Stimulated activated naive CD8-positive, alpha-beta T cell treated with anti-CD3 and anti-CD28 coated beads, Interleukin-15, amount 100 ng/mL, for 72 hours (primary cell): ENCODE data around the gene KIAA0232.
"Not testable (repeated sequence)": the region's sequence is repeated elsewhere in the genome, so short reads cannot be mapped to it uniquely, and the experiment has no call there.

ENCODE experiments used
- ATAC-seq: fragments of 150-1000 bp; cut with Tn5 transposase; 2 replicates; pipeline ENCODE4 v1.10.0; 2021; ENCODE audit warnings: mild to moderate bottlenecking, moderate library complexity
- DNase-seq, 2 donors: peaks; one replicate each; pipeline ENCODE4 v3.0.0; 2021 to 2022
- H3K27ac Mint-ChIP-seq, 2 donors: one replicate each; pipeline ENCODE4 v1.8.0; 2022; ENCODE audit warnings: mild to moderate bottlenecking in 2 of 2, mixed read lengths in 2 of 2, moderate library complexity in 2 of 2
- H3K27me3 Mint-ChIP-seq: one replicate; pipeline ENCODE4 v1.8.0; 2022; ENCODE audit warnings: mixed read lengths
- H3K4me1 Mint-ChIP-seq: one replicate; pipeline ENCODE4 v1.8.0; 2022; ENCODE audit warnings: mild to moderate bottlenecking, mixed read lengths
- H3K4me3 Mint-ChIP-seq, 2 donors: one replicate each; pipeline ENCODE4 v1.8.0; 2022; ENCODE audit warnings: mild to moderate bottlenecking in 2 of 2, mixed read lengths in 2 of 2, moderate library complexity in 1 of 2
- H3K9me3 Mint-ChIP-seq, 2 donors: one replicate each; pipeline ENCODE4 v1.8.0; 2022; ENCODE audit warnings: mixed read lengths in 2 of 2

The KIAA0232 gene

GRCh38 chr4:6779667-6780565, 2.6 kb upstream of the KIAA0232 start:
- DNase-seq (no peak), ATAC-seq (no peak)
- Mint-ChIP-seq H3K27me3 (no peaks in the 10 kb centered on the region), H3K4me1 (peaks cover 81% of the 10 kb centered on the region), H3K27ac (peak overlapping the region in 1 of 2 donors; percentile 8), H3K4me3 (peak overlapping the region in 1 of 2 donors; percentile 3), H3K9me3 (no peaks in the 10 kb centered on the region)

- Mint-ChIP-seq H3K9me3 (no peaks in the 10 kb centered on the region), H3K4me3 (peak overlapping the region; percentile 5 to 73), H3K27me3 (no peaks in the 10 kb centered on the region), H3K4me1 (peaks cover 83% of the 10 kb centered on the region), H3K27ac (peak overlapping the region in 1 of 2 donors; percentile 86)
- no peak for ATAC-seq
- DNase-seq: no peak
Observed at GRCh38 chr4:6781113-6781512, 1.4 kb upstream of the KIAA0232 start.

GRCh38 chr4:6781561-6781960, 966 bp upstream of the KIAA0232 start:
- ATAC-seq (no peak), DNase-seq (no peak)
- H3K4me1 Mint-ChIP-seq: peaks cover 80% of the 10 kb centered on the region
- H3K27me3 Mint-ChIP-seq: no peaks in the 10 kb centered on the region
- no peaks in the 10 kb centered on the region for H3K9me3 Mint-ChIP-seq
- H3K4me3 Mint-ChIP-seq: peak overlapping the region; percentile 63 to 73
- peak overlapping the region; percentile 50 to 86 for H3K27ac Mint-ChIP-seq

- H3K9me3 Mint-ChIP-seq: no peaks in the 10 kb centered on the region
- no peak for ATAC-seq
- DNase-seq: no peak
- H3K27ac Mint-ChIP-seq: no peak overlapping the region
- no peaks in the 10 kb centered on the region for H3K27me3 Mint-ChIP-seq
- peaks cover 74% of the 10 kb centered on the region for H3K4me1 Mint-ChIP-seq
- H3K4me3 Mint-ChIP-seq: peak overlapping the region in 1 of 2 donors; percentile 90
Observed at GRCh38 chr4:6782846-6783110, 251 bp downstream of the KIAA0232 start.

- ATAC-seq (peak; percentile 83), DNase-seq (peak; percentile 89 to 90)
- peak overlapping the region; percentile 90 to 92 for H3K4me3 Mint-ChIP-seq
- H3K27me3 Mint-ChIP-seq: no peaks in the 10 kb centered on the region
- no peaks in the 10 kb centered on the region for H3K9me3 Mint-ChIP-seq
- peak overlapping the region; percentile 87 to 96 for H3K27ac Mint-ChIP-seq
- peaks cover 74% of the 10 kb centered on the region for H3K4me1 Mint-ChIP-seq
Observed at GRCh38 chr4:6783111-6783981, 819 bp downstream of the KIAA0232 start.

GRCh38 chr4:6785572-6785925, 3.0 kb downstream of the KIAA0232 start:
- Mint-ChIP-seq H3K9me3 (no peaks in the 10 kb centered on the region), H3K4me3 (peak overlapping the region; percentile 48 to 50), H3K4me1 (peaks cover 60% of the 10 kb centered on the region), H3K27ac (peak overlapping the region in 1 of 2 donors; percentile 20), H3K27me3 (no peaks in the 10 kb centered on the region)
- ATAC-seq (no peak), DNase-seq (no peak)

- peak overlapping the region; percentile 72 to 88 for H3K27ac Mint-ChIP-seq
- no peak for DNase-seq
- H3K9me3 Mint-ChIP-seq: peaks cover 0 to 8% of the 10 kb centered on the region in 2 donors
- H3K27me3 Mint-ChIP-seq: no peaks in the 10 kb centered on the region
- ATAC-seq: no peak
- H3K4me3 Mint-ChIP-seq: peak overlapping the region in 1 of 2 donors; percentile 9
- peaks cover 61% of the 10 kb centered on the region for H3K4me1 Mint-ChIP-seq
Observed at GRCh38 chr4:6788123-6788522, 5.6 kb downstream of the KIAA0232 start.

- H3K4me1 Mint-ChIP-seq: peaks cover 61% of the 10 kb centered on the region
- not testable (repeated sequence) for H3K9me3 Mint-ChIP-seq, H3K27me3 Mint-ChIP-seq, DNase-seq, H3K27ac Mint-ChIP-seq, H3K4me3 Mint-ChIP-seq, ATAC-seq
Observed at GRCh38 chr4:6791245-6791644, 8.7 kb downstream of the KIAA0232 start.

- ATAC-seq, H3K27me3 Mint-ChIP-seq, H3K4me3 Mint-ChIP-seq, H3K9me3 Mint-ChIP-seq, DNase-seq: not testable (repeated sequence)
- Mint-ChIP-seq H3K4me1 (peaks cover 61% of the 10 kb centered on the region), H3K27ac (peak overlapping the region in 1 of 2 donors; percentile 19)
Observed at GRCh38 chr4:6791796-6792195, 9.3 kb downstream of the KIAA0232 start.

- Mint-ChIP-seq H3K27ac (no peak overlapping the region), H3K4me3 (no peak overlapping the region), H3K27me3 (no peaks in the 10 kb centered on the region), H3K4me1 (peaks cover 59% of the 10 kb centered on the region), H3K9me3 (peaks cover 0 to 8% of the 10 kb centered on the region in 2 donors)
- DNase-seq (no peak), ATAC-seq (peak; percentile 40)
Observed at GRCh38 chr4:6794189-6794588, 11.7 kb downstream of the KIAA0232 start.

GRCh38 chr4:6795821-6796220, 13.3 kb downstream of the KIAA0232 start:
- Mint-ChIP-seq H3K9me3 (peaks cover 0 to 8% of the 10 kb centered on the region in 2 donors), H3K27me3 (no peaks in the 10 kb centered on the region), H3K4me3 (no peak overlapping the region), H3K27ac (peak overlapping the region in 1 of 2 donors; percentile 74), H3K4me1 (peaks cover 68% of the 10 kb centered on the region)
- no peak for DNase-seq
- ATAC-seq: no peak

- H3K4me3 Mint-ChIP-seq, H3K27ac Mint-ChIP-seq, H3K9me3 Mint-ChIP-seq, H3K27me3 Mint-ChIP-seq, DNase-seq, ATAC-seq: not testable (repeated sequence)
- peaks cover 65% of the 10 kb centered on the region for H3K4me1 Mint-ChIP-seq
Observed at GRCh38 chr4:6797368-6797767, 14.8 kb downstream of the KIAA0232 start.

- no peak for DNase-seq
- peaks cover 55% of the 10 kb centered on the region for H3K4me1 Mint-ChIP-seq
- no peak overlapping the region for H3K4me3 Mint-ChIP-seq
- no peak for ATAC-seq
- no peaks in the 10 kb centered on the region for H3K9me3 Mint-ChIP-seq
- H3K27me3 Mint-ChIP-seq: no peaks in the 10 kb centered on the region
- peak overlapping the region in 1 of 2 donors; percentile 90 for H3K27ac Mint-ChIP-seq
Observed at GRCh38 chr4:6799091-6799490, 16.6 kb downstream of the KIAA0232 start.

GRCh38 chr4:6802025-6802424, 19.5 kb downstream of the KIAA0232 start:
- Mint-ChIP-seq H3K4me3 (no peak overlapping the region), H3K9me3 (no peaks in the 10 kb centered on the region), H3K27me3 (no peaks in the 10 kb centered on the region), H3K4me1 (peaks cover 44% of the 10 kb centered on the region), H3K27ac (no peak overlapping the region)
- DNase-seq: no peak
- ATAC-seq: no peak

GRCh38 chr4:6802626-6803025, 20.1 kb downstream of the KIAA0232 start:
- Mint-ChIP-seq H3K4me3 (no peak overlapping the region), H3K27me3 (no peaks in the 10 kb centered on the region), H3K27ac (peak overlapping the region in 1 of 2 donors; percentile 27), H3K9me3 (no peaks in the 10 kb centered on the region), H3K4me1 (peaks cover 46% of the 10 kb centered on the region)
- peak; percentile 60 for ATAC-seq
- no peak for DNase-seq

- H3K9me3 Mint-ChIP-seq: no peaks in the 10 kb centered on the region
- DNase-seq (no peak), ATAC-seq (no peak)
- H3K27me3 Mint-ChIP-seq: no peaks in the 10 kb centered on the region
- H3K27ac Mint-ChIP-seq: no peak overlapping the region
- no peak overlapping the region for H3K4me3 Mint-ChIP-seq
- peaks cover 42% of the 10 kb centered on the region for H3K4me1 Mint-ChIP-seq
Observed at GRCh38 chr4:6803246-6803645, 20.7 kb downstream of the KIAA0232 start.
